Spinal cord (tissue), 10 donors: ENCODE results near the gene LFNG. TPM values are rescaled to one million over a fixed set of nuclear protein-coding genes. Genes with fewer than 3 reads are reported as not detected.
A peak's percentile ranks its signal among the peaks of the same experiment; 100 is the strongest.

Source experiments
- DNase-seq, 6 donors: peaks; one replicate each; pipeline versions ENCODE4 v3.0.0 to v3.0.0-alpha.2; 2013 to 2015; ENCODE audit warnings: low spot score in 6 of 6, low read depth in 4 of 6
- H3K27ac ChIP-seq: one replicate; pipeline ENCODE4 v1.5.1; 2013; ENCODE audit warnings: low read depth, low read length, control low read depth
- H3K27me3 ChIP-seq: one replicate; pipeline ENCODE4 v1.6.1; 2013; ENCODE audit warnings: low read length; ENCODE audit not compliant: control insufficient read depth, insufficient read depth
- H3K36me3 ChIP-seq: one replicate; pipeline ENCODE4 v1.6.1; 2013; ENCODE audit warnings: low read length; ENCODE audit not compliant: control insufficient read depth, insufficient read depth
- H3K4me1 ChIP-seq: one replicate; pipeline ENCODE4 v1.6.1; 2013; ENCODE audit warnings: low read length; ENCODE audit not compliant: control insufficient read depth, insufficient read depth
- H3K4me3 ChIP-seq: one replicate; pipeline ENCODE4 v1.5.1; 2013; ENCODE audit warnings: low read depth, low read length, control low read depth
- H3K9me3 ChIP-seq: one replicate; pipeline ENCODE4 v1.6.1; 2013; ENCODE audit warnings: low read length; ENCODE audit not compliant: control insufficient read depth, insufficient read depth
- WGBS: methylation state at CpG from one replicate; pipeline ENCODE4 v1.1.5; 2013; ENCODE audit warnings: missing lambda C conversion rate; ENCODE audit not compliant: insufficient coverage; 5-methylcytosine and 5-hydroxymethylcytosine counted together
- polyA plus RNA-seq, 2 donors: library from polyadenylated mRNA; unstranded; fragments of 120-200 nt; gene quantifications; one replicate each; pipeline ENCODE4 v1.2.1, GENCODE V29; 2013; ENCODE audit not compliant: insufficient read length in 2 of 2
- total RNA-seq, 2 donors: library from RNA; depleted of rRNA in 1 of 2; stranded (reverse); fragments of 120-200 nt in 1 of 2; fragments of >200 nt in 1 of 2; gene quantifications; one replicate each; pipeline versions ENCODE4 v1.2.3 to v1.2.4, GENCODE V29; 2013 to 2014
- donor health status: healthy.

Gene LFNG
- total and polyA plus RNA-seq, 4 donors: 16.7 to 47.0 (median 35.3) TPM

- no peak overlapping the region for H3K27ac ChIP-seq
- H3K4me1 ChIP-seq: no peaks in the 10 kb centered on the region
- H3K4me3 ChIP-seq: no peak overlapping the region
- H3K9me3 ChIP-seq: no peaks in the 10 kb centered on the region
- peaks cover 95% of the 10 kb centered on the region for H3K36me3 ChIP-seq
- H3K27me3 ChIP-seq: no peaks in the 10 kb centered on the region
- no peak for DNase-seq
- 88% methylated on average over 19 of the region's 25 CpGs for WGBS
Measured at GRCh38 chr7:2542011-2542915, 22.7 kb downstream of the LFNG start.

- 91% methylated on average over 53 of the region's 53 CpGs for WGBS
- Histone ChIP-seq H3K4me3 (no peak overlapping the region), H3K36me3 (peaks cover 97% of the 10 kb centered on the region), H3K4me1 (no peaks in the 10 kb centered on the region), H3K27me3 (no peaks in the 10 kb centered on the region), H3K27ac (no peak overlapping the region), H3K9me3 (no peaks in the 10 kb centered on the region)
- DNase-seq: no peak
Measured at GRCh38 chr7:2542916-2543871, 23.6 kb downstream of the LFNG start.

- Histone ChIP-seq H3K27me3 (no peaks in the 10 kb centered on the region), H3K4me3 (no peak overlapping the region), H3K36me3 (peaks cover 89% of the 10 kb centered on the region), H3K4me1 (no peaks in the 10 kb centered on the region), H3K9me3 (no peaks in the 10 kb centered on the region), H3K27ac (no peak overlapping the region)
- WGBS: 90% methylated on average over 21 of the region's 23 CpGs
- no peak for DNase-seq
Measured at GRCh38 chr7:2544541-2545188, 25.1 kb downstream of the LFNG start.

- no peak overlapping the region for H3K27ac ChIP-seq
- H3K4me1 ChIP-seq: no peaks in the 10 kb centered on the region
- H3K9me3 ChIP-seq: no peaks in the 10 kb centered on the region
- H3K4me3 ChIP-seq: no peak overlapping the region
- peaks cover 85% of the 10 kb centered on the region for H3K36me3 ChIP-seq
- WGBS: 96% methylated on average over 20 of the region's 20 CpGs
- H3K27me3 ChIP-seq: no peaks in the 10 kb centered on the region
- no peak for DNase-seq
Measured at GRCh38 chr7:2545746-2546425, 26.3 kb downstream of the LFNG start.

GRCh38 chr7:2546776-2547586 is 27.4 kb downstream of the LFNG start:
- Histone ChIP-seq H3K4me3 (no peak overlapping the region), H3K27ac (no peak overlapping the region), H3K9me3 (no peaks in the 10 kb centered on the region), H3K4me1 (no peaks in the 10 kb centered on the region), H3K27me3 (no peaks in the 10 kb centered on the region), H3K36me3 (peaks cover 78% of the 10 kb centered on the region)
- DNase-seq: no peak
- 95% methylated on average over 25 of the region's 31 CpGs for WGBS

- Histone ChIP-seq H3K4me3 (no peak overlapping the region), H3K27me3 (no peaks in the 10 kb centered on the region), H3K27ac (no peak overlapping the region), H3K9me3 (no peaks in the 10 kb centered on the region), H3K36me3 (peaks cover 40% of the 10 kb centered on the region), H3K4me1 (peaks cover 21% of the 10 kb centered on the region)
- WGBS: 98% methylated on average over 6 of the region's 8 CpGs
- DNase-seq: no peak
Measured at GRCh38 chr7:2551418-2551817, 31.8 kb downstream of the LFNG start.

- H3K4me1 ChIP-seq: peaks cover 21% of the 10 kb centered on the region
- peaks cover 25% of the 10 kb centered on the region for H3K36me3 ChIP-seq
- no peak overlapping the region for H3K4me3 ChIP-seq
- no peaks in the 10 kb centered on the region for H3K9me3 ChIP-seq
- H3K27me3 ChIP-seq: no peaks in the 10 kb centered on the region
- DNase-seq: no peak
- WGBS: 100% methylated on average over 4 of the region's 10 CpGs
- H3K27ac ChIP-seq: no peak overlapping the region
Measured at GRCh38 chr7:2553108-2553507, 33.5 kb downstream of the LFNG start.

GRCh38 chr7:2553831-2554581 is 34.4 kb downstream of the LFNG start:
- H3K9me3 ChIP-seq: no peaks in the 10 kb centered on the region
- DNase-seq: no peak
- H3K4me3 ChIP-seq: peak overlapping the region; percentile 93
- H3K27me3 ChIP-seq: no peaks in the 10 kb centered on the region
- H3K4me1 ChIP-seq: peaks cover 27% of the 10 kb centered on the region
- peaks cover 17% of the 10 kb centered on the region for H3K36me3 ChIP-seq
- no peak overlapping the region for H3K27ac ChIP-seq
- WGBS: 83% methylated on average over 13 of the region's 16 CpGs
